A673 (cell line): Measurements from ENCODE around the gene SMOC1. TPM values are rescaled to one million over a fixed set of nuclear protein-coding genes. Genes with fewer than 3 reads are reported as not detected.

Source experiments
- BruUV-seq: library from RNA; stranded (reverse); fragments of 400-500 nt; replicated peaks from 2 replicates; lab custom pipeline; 2021; lab: Mats Ljungman, UMichigan
- CTCF ChIA-PET: fragments of 300-600 bp; sonication (Branson Sonifier 250); formaldehyde crosslinking; loops from one replicate; lab custom pipeline; 2022; ENCODE audit warnings: antibody characterized with exemption; lab: Charles Lee
- POLR2A ChIA-PET: fragments of 300-600 bp; sonication (Branson Sonifier 250); formaldehyde crosslinking; loops from one replicate; lab custom pipeline; 2022; ENCODE audit warnings: antibody characterized with exemption; ENCODE audit not compliant: low non-redundant PET; lab: Charles Lee
- DNase-seq: peaks from one replicate; pipeline ENCODE4 v3.0.0-alpha.2; 2015; ENCODE audit warnings: low spot score
- H3K27ac ChIP-seq: fragments of 200-600 bp; sonication (generic); 2 replicates; pipeline ENCODE4 v1.5.1; 2016; ENCODE audit warnings: mixed run types, low read depth, mild to moderate bottlenecking, mixed read lengths, antibody characterized with exemption, low read length; ENCODE audit not compliant: poor library complexity, severe bottlenecking
- H3K27me3 ChIP-seq: fragments of 200-600 bp; sonication (generic); replicated peaks from 2 replicates; pipeline ENCODE4 v1.6.1; 2017; ENCODE audit warnings: mixed run types, low read depth, mild to moderate bottlenecking, mixed read lengths, antibody characterized with exemption, low read length; ENCODE audit not compliant: insufficient read depth, poor library complexity
- H3K36me3 ChIP-seq: fragments of 200-600 bp; sonication (generic); 2 replicates; pipeline ENCODE4 v1.6.1; 2016; ENCODE audit warnings: mixed run types, mild to moderate bottlenecking, mixed read lengths, antibody characterized with exemption, low read length; ENCODE audit not compliant: insufficient read depth, poor library complexity, severe bottlenecking
- H3K4me1 ChIP-seq: fragments of 200-600 bp; sonication (generic); 2 replicates; pipeline ENCODE4 v1.6.1; 2017; ENCODE audit warnings: mixed run types, mild to moderate bottlenecking, mixed read lengths, antibody characterized with exemption, low read length; ENCODE audit not compliant: insufficient read depth, poor library complexity, severe bottlenecking
- H3K4me3 ChIP-seq: fragments of 200-600 bp; sonication (generic); 2 replicates; pipeline ENCODE4 v1.5.1; 2016; ENCODE audit warnings: low read depth, mixed run types, mild to moderate bottlenecking, mixed read lengths, low read length; ENCODE audit not compliant: poor library complexity, severe bottlenecking
- H3K9me3 ChIP-seq: fragments of 200-600 bp; sonication (generic); 2 replicates; pipeline ENCODE4 v1.6.1; 2016; ENCODE audit warnings: mixed run types, low read depth, mild to moderate bottlenecking, mixed read lengths, antibody characterized with exemption, low read length; ENCODE audit not compliant: poor library complexity, severe bottlenecking
- CTCF ChIP-seq: fragments of 300-800, 200-600 bp; sonication (generic); conservative IDR thresholded peaks from 2 replicates; pipeline ENCODE4 v1.5.1; 2017; ENCODE audit warnings: low read depth, mild to moderate bottlenecking, antibody characterized with exemption, low read length, moderate library complexity, mixed read lengths
- EZH2 ChIP-seq: fragments of 200-600 bp; sonication (generic); IDR thresholded peaks from 2 replicates; pipeline ENCODE4 v1.6.1; 2017; ENCODE audit warnings: borderline replicate concordance, low read depth, mild to moderate bottlenecking, mixed read lengths, antibody characterized with exemption, low read length; ENCODE audit not compliant: poor library complexity, severe bottlenecking
- intact Hi-C: fragments of 100-400 bp; cut with micrococcal nuclease; formaldehyde crosslinking; loops from one replicate; pipeline ENCODE4 v1.10.0; 2022; ENCODE audit not compliant: unreplicated experiment
- total RNA-seq: library from RNA; stranded (reverse); gene quantifications from 2 replicates; pipeline ENCODE4 v1.2.3, GENCODE V29; 2021

SMOC1 gene
- total RNA-seq, 1 experiment from 2014 or later, result not detected

DNA sequence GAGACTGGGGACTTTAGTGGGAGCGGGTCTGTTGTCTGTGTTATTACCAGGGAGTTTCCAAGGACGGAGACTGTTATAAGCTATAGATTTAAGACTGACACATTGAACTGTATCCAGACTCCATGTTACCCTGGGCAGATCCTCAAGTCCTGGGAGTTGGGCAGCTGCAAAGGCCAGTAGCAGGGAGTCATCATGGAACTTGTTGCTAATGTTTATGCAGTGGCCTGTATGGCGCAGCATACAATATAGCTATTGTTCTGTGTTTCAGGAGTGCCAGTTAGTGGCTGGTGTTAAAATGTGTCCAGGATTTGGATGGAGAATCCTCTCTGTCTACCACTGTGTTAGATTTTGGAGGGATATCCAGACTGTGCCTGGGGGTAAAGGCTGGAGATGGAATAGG, 31.7 kb downstream of the SMOC1 start:
- Histone ChIP-seq H3K4me1 (no peaks in the 10 kb centered on the region), H3K4me3 (no peak overlapping the region), H3K9me3 (no peaks in the 10 kb centered on the region), H3K27ac (no peak overlapping the region), H3K27me3 (peaks cover 26% of the 10 kb centered on the region), H3K36me3 (no peaks in the 10 kb centered on the region)
- BruUV-seq, result no TSS peak
- POLR2A ChIA-PET, result no interaction called here
- CTCF ChIA-PET, result no interaction called here
- intact Hi-C loops, result no loop called here
- TF ChIP-seq EZH2 (no peak), CTCF (no peak)
- no peak for DNase-seq

DNA sequence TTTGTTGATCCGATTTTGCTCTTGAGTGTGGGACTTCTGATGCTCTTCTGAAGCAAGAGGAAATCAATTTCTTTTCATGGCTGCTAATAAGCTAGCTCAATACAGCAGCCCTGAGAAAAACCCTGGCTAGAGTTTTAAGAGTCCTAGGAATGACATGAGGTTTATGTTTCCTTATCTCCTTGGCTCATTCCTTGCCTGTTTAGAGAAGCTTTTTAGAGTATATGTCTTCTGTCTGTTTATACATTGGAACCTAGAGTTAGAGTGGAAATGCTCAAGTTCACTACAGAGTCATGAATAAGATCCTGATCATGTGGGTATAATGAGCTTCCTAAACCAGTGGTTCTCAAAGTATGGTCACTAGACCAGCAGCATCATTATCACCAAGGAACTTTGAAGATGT, 34.5 kb downstream of the SMOC1 start:
- Histone ChIP-seq H3K4me3 (no peak overlapping the region), H3K9me3 (no peaks in the 10 kb centered on the region), H3K27ac (no peak overlapping the region), H3K27me3 (peaks cover 25% of the 10 kb centered on the region), H3K36me3 (no peaks in the 10 kb centered on the region), H3K4me1 (no peaks in the 10 kb centered on the region)
- POLR2A ChIA-PET, result no interaction called here
- BruUV-seq, result no TSS peak
- intact Hi-C loops, result no loop called here
- no peak for DNase-seq
- CTCF ChIA-PET, result no interaction called here
- TF ChIP-seq EZH2 (no peak), CTCF (no peak)

- no peak for DNase-seq
- Histone ChIP-seq H3K36me3 (no peaks in the 10 kb centered on the region), H3K4me1 (no peaks in the 10 kb centered on the region), H3K27me3 (peaks cover 19% of the 10 kb centered on the region), H3K27ac (no peak overlapping the region), H3K9me3 (no peaks in the 10 kb centered on the region), H3K4me3 (no peak overlapping the region)
- BruUV-seq, result no TSS peak
- intact Hi-C loops, result no loop called here
- no peak for TF ChIP-seq EZH2
- no peak for TF ChIP-seq CTCF
- ChIA-PET CTCF (no interaction called here), POLR2A (no interaction called here)
Measured at GRCh38 chr14:69916396-69916795, 37.2 kb downstream of the SMOC1 start.
